GM21390 (cell line): ENCODE data around the gene SLC2A8.

Experiments
- ATAC-seq: cut with Tn5 transposase; IDR thresholded peaks from one replicate; pipeline ENCODE4 v1.9.1; 2021; ENCODE audit not compliant: unreplicated experiment

Gene SLC2A8

DNA sequence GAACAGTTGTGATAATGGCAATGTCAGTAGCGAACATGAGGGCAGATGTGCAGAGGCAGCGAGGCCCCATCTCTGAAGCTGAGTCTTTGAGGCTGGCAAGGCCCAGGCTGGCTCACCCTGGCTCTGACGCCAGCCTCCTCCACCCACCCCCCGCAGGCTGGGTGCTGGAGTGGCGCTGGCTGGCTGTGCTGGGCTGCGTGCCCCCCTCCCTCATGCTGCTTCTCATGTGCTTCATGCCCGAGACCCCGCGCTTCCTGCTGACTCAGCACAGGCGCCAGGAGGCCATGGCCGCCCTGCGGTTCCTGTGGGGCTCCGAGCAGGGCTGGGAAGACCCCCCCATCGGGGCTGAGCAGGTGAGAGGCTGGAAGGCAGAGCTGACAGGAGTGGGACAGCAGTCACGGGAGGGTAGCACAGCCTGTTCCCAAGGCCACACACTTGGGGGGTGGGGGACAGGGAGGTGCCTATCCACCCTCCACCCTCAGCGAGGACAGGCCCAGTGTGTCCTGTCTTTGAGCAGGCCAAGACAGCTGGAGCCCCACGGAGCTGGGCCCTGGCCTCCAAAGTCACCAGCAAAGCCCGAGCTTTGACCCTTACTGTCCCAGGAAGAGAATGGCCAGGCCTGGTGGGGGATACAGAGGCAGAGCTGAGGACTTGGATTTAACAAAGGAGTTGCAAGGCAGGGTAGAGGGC is 5.6 kb downstream of the SLC2A8 start:
- no peak for ATAC-seq

- ATAC-seq: no peak
These were observed 6.7 kb downstream of the SLC2A8 start for GRCh38 chr9:127403507-127404192.

GRCh38 chr9:127404631-127405030 is 7.7 kb downstream of the SLC2A8 start:
- no peak for ATAC-seq

DNA sequence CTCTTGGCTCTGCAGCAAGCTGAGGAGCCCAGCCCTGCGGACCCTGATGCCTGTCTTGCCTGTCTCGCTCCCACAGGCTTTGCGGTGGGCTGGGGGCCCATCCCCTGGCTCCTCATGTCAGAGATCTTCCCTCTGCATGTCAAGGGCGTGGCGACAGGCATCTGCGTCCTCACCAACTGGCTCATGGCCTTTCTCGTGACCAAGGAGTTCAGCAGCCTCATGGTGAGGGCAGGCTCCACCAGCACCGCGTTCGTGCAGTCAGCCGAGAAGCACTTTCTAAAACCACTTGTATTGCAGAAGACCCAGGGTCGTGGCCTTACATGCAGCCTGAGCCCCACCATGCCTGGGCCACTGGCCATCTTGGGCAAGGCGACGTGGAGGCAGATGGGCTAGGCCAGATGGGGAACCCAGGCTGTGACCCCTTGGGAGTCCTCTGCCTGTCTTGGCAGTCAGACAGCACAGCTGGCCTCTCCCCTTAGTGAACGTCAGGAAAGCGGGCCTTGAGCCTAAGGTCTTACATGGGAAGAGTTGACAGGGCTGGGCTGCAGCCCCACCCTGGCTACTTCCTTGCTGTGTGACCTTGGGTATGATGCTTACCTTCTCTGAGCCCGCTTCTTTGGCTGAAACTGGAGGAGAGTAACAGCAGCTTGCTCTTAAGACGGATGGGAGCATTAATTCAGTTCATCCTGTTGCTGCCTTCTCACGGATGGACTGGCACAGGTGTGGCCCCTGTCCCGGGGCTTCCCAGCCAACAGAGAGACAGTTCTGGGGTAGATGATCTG is 8.6 kb downstream of the SLC2A8 start:
- no peak for ATAC-seq

DNA sequence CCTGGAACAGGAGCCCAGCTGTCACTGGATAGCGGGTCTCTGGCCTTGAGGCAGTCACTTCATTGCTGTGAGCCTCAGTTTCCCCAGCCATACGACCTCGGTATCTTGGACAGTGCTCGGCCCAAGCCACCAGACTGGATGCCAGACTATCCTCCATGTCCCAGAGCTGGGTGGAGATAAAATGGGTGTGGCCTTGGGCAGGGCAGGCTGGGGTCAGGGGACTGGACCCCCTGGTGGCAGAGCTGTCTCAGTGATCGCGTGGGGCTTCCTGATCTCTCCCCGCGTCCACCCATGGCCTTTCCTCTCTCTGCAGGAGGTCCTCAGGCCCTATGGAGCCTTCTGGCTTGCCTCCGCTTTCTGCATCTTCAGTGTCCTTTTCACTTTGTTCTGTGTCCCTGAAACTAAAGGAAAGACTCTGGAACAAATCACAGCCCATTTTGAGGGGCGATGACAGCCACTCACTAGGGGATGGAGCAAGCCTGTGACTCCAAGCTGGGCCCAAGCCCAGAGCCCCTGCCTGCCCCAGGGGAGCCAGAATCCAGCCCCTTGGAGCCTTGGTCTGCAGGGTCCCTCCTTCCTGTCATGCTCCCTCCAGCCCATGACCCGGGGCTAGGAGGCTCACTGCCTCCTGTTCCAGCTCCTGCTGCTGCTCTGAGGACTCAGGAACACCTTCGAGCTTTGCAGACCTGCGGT is 10.0 kb downstream of the SLC2A8 start:
- ATAC-seq: no peak

DNA sequence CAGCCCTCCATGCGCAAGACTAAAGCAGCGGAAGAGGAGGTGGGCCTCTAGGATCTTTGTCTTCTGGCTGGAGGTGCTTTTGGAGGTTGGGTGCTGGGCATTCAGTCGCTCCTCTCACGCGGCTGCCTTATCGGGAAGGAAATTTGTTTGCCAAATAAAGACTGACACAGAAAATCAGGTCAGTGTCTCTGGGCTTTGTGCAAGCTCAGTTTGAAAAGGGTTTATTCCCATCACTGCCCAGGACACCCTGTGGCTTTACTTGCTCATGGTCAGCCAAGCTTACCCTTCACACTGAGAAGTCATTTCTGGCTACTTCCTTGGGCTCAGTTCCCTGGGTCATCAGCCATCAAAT is 10.5 kb downstream of the SLC2A8 start:
- ATAC-seq: no peak

DNA sequence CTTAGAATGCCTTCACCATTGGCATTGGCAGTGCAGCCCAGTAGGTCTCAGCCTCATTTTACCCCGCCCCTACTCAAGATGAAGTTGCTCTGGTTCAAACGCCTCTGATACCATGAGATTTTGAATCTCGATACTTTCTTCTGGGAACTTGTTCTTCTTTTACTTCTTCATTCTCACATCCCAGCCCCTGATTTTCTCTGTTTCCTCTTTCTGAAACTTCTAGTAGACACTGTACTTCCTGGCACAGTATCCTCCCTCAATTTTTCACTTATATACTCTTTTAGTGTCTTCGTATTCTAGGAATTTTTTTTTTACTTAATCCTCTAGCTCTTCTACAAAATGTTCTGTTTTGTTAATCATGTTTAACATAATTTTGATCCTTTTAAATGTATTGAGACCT is 14.2 kb downstream of the SLC2A8 start:
- ATAC-seq: no peak

- no peak for ATAC-seq
These were observed 18.2 kb downstream of the SLC2A8 start for GRCh38 chr9:127415141-127415540.

DNA sequence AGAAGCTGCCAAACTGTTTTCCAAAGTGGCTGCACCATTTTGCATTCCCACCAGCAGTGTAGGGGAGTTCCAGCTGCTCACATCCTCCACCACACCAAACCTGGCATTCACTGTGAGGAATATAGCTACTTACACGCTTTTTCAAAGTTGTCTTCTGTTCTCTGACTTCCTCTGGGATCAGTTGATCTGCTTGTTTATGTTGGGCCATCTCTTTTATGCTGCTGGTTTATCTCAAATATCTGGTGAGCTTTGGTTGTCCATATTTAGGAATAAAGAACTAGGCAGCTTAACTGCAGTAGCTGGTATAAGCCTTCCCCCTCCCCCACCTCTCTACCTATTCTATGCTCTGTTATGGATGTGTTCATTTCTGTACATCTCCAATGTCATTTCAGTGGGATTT is 18.7 kb downstream of the SLC2A8 start:
- no peak for ATAC-seq

GRCh38 chr9:127417131-127418036 is 20.4 kb downstream of the SLC2A8 start:
- ATAC-seq: no peak

- ATAC-seq: no peak
These were observed 21.1 kb downstream of the SLC2A8 start for GRCh38 chr9:127418037-127418471.

- no peak for ATAC-seq
These were observed 22.4 kb downstream of the SLC2A8 start for GRCh38 chr9:127419348-127419747.

- no peak for ATAC-seq
These were observed 24.1 kb downstream of the SLC2A8 start for GRCh38 chr9:127421057-127421456.

GRCh38 chr9:127422133-127422782 is 25.3 kb downstream of the SLC2A8 start:
- ATAC-seq: no peak

DNA sequence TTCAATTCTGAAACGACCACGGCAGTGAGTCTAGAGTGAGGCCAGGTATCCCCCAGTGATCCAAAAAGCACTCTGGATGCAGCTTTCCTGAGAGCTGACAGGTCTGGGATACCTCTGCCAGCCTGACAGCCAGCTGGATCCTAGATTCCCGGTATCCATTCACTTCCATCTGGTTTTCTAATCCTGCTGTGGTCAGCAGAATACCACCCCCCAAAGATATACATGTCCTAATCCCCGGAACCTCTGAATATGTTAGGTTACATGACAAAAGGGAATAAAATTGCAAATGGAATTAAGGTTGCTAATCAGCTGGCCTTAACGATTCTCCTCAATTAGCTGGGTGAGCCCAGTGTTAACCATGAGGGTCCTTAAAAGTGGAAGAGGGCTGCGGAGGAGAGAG is 25.8 kb downstream of the SLC2A8 start:
- ATAC-seq: no peak

DNA sequence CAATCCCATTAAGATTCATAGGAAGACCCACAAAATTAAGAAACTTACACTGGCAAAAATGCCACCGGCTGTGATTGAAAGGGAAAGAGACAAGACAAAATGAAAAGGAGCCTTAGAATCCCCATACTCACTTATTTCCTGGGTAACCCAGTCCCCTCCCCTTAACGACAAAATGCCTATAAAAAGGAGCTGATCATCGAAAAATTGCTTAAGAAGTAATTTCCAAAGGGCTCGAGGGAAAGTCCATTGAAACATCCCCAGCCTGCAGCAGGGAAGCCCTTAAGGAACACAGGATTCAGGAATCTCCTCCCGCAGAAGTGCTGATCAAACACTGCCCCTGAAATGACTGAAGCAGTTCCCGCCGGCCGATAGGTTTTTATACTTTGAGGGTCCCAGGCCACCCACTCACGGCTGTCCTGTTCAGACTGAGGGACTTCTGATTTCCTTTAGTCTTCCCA is 26.5 kb downstream of the SLC2A8 start:
- ATAC-seq: no peak

DNA sequence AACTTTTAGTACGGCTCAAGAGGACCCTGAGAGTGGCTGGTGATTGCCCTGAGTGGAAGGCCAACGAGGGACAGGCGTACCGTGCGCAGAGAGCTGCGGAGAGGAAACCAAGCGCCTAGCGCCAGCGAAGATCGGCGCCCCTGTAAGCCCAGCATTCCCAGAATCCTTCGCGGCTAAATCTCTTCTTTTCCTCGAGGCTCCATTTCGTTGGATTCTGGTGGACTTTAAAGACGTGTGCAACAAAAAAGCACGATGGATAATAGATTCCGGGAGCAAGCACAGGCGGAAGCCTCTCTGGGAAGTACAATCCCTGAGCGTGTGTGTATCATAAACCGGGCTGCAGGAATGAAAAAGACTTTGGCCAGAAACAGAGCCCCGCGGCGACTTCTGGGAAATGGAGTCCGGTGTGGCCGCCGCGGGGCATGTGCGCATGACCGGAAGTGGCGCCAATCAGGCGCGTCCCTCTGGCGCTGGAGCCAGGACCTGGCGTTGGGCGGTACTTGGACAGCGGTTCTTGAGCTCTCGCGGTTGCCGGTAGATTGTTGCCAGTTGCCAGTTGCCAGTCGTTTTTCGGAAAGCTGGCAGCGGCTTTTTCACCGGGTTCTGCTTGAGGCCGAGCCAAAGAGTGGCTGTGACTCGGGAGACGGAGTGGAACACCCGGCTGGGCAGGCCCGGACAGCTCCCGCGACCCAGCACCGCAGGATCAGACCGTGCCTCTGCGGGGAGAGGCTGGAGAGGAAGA is 27.1 kb downstream of the SLC2A8 start, which contains the start of gene ZNF79:
TSS of gene ZNF79 (plus strand) at position 449 of the 742 bp plus-strand sequence. CDS start 406 bp downstream, outside the sequence.
- ATAC-seq: peak; percentile 86

DNA sequence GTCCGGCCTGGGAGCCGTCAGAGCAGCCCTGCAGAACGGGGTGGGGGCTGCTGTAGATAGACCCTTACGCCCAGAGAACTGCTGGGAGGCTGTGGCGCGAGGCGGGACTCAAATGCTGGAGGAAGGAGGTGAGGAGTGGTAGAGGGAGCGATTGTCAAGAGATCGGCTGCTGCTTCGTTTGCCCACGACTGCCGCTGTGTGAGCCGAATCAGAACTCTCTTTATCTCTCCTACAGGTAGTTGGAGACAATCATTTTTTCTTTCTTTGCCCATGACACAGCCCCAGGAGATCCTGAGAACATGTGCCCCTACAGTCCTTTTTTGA is 27.7 kb downstream of the SLC2A8 start:
- peak; percentile 7 for ATAC-seq

GRCh38 chr9:127426756-127427155 is 29.8 kb downstream of the SLC2A8 start:
- no peak for ATAC-seq
